Left ventricle myocardium superior (tissue), 1 donor: ENCODE data around the gene SLC1A4. TPM values are rescaled to one million over a fixed set of nuclear protein-coding genes. Genes with fewer than 3 reads are reported as not detected.
"Not testable (repeated sequence)": the region's sequence is repeated elsewhere in the genome, so short reads cannot be mapped to it uniquely, and the experiment has no call there.

ENCODE experiments used
- ATAC-seq: fragments of 200-7000 bp; cut with Tn5 transposase; one replicate; pipeline ENCODE4 v1.9.1; 2020; ENCODE audit warnings: mild to moderate bottlenecking, moderate library complexity
- DNase-seq: peaks from one replicate; pipeline ENCODE4 v3.0.0-alpha.2; 2020
- intact Hi-C: fragments of 100-400 bp; cut with micrococcal nuclease; formaldehyde crosslinking; loops from one replicate; pipeline ENCODE4 v1.11.0; 2022
- total RNA-seq: library from RNA; stranded (reverse); fragmentation: NEBNext Ultra II Directional; extraction: Animal tissue kit (Norgen Biotek cat#: 25700); gene quantifications from one replicate; pipeline ENCODE4 v1.2.1, GENCODE V29; 2021
- donor health status: DM: no; HTN: yes; CAD: no; lungs with severe emphysema.

The SLC1A4 gene
- total RNA-seq, 1 donor from 2014 or later, result 6.2 TPM

DNA sequence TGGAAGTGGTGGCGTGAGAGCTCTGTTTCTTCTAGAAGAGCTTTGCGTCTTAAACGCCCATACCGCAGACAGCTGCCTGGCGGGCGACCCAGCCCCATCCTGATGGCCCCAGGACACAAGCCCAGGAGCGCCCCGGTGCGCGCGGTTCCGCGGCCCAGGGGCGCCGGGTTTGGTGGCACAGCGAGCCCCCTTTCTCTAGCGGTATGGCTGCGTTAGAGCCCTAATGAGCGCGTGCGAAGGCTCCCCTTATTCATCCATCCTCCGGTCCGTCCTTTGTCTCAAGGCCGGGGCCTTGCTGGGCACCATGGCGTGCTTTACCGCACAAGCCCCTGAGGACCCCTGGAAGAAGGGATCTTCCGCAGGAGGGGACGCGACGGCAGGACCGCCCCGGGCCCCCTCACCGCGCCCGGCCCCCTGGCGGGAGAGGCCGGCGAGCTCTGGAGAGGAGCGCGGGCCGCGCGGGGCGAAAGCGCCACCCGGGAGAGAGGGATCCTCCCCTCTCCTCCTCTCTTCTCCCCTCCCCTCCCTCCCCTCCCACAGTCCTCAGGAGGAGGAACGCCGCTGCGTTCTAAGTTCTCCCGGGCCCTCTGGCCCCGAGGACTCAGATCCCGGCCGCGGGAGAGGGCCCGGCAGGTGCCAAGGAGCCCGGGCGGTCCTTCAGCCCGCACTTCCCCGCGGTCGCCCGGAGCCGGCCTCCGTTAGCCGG is 626 bp upstream of the SLC1A4 start:
- ATAC-seq (peak; percentile 81), DNase-seq (peak; percentile 69)
- intact Hi-C loops, result no loop called here

DNA sequence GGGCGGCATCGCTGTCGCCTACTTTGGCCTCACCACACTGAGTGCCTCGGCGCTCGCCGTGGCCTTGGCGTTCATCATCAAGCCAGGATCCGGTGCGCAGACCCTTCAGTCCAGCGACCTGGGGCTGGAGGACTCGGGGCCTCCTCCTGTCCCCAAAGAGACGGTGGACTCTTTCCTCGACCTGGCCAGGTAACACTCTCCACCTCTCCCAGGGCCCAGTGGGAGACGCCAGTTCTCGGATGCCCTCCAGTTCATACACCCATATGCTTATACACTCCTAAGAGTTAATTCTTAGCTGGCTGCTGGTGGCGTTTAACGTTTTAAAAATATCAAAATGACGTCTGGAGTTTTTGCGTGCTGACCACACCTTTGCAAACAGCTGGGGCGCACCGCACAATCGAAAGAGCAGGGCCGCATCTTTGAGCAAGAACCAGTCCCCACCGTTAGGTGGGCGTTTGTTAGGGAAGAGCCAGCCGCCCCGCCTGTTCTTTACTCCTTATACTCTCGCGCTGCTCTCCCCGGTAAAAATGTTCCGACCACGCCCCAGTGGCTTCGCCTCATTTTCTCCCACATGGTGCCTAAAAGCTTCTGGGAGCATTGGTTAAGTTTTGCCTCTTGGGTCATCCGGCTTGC is 899 bp downstream of the SLC1A4 start:
- intact Hi-C loops, result no loop called here
- DNase-seq (no peak), ATAC-seq (no peak)

DNA sequence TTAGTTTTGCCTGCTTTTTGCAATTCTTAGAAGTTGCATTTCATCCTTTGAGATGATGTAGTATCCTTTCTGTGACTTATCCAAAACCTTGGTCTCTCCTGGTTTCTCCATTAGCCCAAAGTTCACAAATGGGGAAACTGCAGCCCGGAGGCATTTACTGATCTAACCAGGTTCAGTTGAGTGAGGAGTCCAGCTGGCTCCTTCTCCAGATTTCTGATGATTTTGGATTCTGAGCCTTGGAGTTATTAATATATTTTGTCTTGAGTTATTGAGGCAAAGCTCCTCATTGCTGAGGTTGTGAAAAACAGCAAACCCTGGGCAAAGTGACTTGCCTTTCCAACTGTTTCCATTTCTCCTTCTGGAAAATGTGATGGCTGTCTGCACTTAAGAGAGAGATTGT is 1.7 kb downstream of the SLC1A4 start:
- intact Hi-C loops, result no loop called here
- DNase-seq (no peak), ATAC-seq (no peak)

DNA sequence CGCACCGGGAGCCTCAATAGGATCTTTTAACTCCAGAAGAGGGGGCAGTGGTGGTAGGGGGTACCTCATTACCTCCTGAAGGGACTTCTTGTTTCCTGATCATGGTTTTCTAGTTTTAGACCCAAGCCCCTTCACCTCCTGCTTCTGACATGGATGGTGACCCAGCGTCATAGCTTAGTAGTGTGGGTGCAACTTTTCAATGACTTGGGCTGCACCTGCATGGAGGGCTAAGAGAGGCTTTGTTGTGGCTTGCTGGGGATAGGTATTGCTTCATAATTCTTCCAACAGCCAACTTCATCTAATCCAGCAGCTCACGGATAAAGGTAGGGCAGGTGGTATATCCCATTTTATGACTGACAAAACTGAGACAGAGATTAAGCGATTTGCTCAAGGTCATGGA is 3.0 kb downstream of the SLC1A4 start:
- no peak for DNase-seq
- no peak for ATAC-seq
- intact Hi-C loops, result no loop called here

DNA sequence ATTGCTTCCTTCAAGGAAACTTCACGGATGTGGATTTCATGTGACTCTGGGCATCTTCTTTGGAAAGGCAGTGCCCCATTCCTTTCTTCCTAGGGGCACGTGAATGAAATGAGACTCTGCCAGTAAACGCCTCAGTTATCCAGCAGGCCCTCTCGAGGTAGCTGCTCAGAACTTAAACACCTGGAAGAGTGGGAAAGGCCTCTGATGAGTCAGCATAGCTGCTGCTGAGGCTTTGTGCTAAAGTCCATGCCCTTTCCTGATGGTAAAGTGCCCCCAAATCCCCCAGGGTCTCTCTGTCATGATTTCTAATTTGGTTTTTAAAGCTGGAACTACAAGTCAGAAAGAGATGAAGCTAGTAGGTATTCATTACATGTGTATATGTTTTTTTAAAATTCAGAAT is 3.8 kb downstream of the SLC1A4 start:
- intact Hi-C loops, result no loop called here
- no peak for DNase-seq
- no peak for ATAC-seq

DNA sequence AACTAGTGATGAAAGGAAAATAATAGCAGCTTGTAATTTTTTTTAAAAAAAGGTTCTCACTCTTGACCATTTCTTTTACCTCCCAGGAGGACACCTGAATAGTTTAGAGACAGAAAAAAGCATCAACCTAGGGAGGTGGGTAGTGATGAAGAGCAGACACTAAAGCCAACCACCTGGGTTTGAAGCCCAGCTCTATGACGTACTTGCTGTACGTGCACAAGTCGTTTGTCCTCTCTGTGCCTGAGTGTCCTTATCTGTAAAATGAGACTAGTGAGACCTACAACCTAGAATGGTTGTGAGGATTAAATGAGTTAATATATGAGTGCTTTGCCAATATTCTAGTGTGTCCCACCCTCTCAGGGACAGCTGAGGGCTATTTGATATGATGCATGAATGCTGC is 5.8 kb downstream of the SLC1A4 start:
- DNase-seq (no peak), ATAC-seq (peak; percentile 31)
- intact Hi-C loops, result no loop called here

DNA sequence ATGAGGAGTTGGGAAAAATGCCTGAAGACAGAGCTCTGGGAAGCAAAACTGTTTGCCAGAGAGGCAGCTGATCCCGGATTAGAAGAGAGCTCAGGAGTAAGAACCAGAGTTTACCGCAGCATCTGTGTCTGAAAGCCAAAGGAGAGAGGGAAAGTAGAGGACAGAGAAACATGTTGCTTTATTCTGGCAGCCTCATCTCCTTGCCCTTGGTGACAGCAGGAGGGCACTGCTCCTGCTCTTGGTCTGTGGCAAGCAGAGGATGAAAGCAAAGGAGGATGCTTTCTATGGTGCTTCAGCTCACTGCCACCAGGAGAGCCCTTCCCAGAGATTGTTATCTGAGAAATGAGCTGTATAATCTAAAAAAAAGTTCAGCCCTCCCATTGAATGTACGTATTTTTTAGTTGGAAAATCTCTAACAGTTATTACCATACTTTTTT is 7.7 kb downstream of the SLC1A4 start:
- intact Hi-C loops, result no loop called here
- no peak for DNase-seq
- no peak for ATAC-seq

DNA sequence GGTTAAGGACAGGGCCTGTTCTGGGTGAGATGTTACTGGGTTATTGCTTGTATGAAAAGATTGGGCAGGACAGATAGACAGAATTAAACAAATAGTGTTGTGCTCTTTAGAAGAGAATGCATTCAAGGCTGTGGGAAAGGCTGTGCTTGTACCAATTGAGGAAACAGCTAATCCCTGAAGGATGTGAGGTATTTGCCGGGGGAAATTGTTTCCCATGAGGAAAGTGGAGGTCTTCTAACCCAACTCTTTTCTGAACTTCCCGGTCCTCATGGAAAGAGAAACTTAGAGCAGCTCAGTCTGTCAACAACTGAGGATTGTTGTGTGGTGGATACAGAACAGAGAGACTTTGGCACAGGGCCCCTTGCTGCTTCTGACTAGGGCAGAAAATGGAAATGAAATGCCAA is 9.5 kb downstream of the SLC1A4 start:
- intact Hi-C loops, result no loop called here
- no peak for DNase-seq
- ATAC-seq, result peak; percentile 72

DNA sequence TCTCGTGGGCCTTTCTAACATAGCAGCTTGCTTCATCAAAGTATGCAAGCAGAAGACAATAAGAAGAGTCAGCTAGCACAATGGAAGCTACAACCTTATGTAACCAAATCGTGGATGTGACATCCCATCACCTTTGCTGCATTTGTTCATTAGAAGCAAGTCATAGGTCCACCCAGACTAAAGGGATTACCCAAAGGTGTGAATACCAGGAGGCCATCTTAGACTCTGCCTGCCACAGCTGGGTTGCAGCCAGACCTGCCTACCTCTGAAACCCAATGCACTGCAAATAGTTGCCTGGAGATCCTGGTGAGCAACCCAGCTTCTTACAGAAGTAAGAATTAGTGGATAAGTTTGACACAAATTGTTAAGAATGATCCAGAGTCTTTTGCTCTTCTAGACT is 10.6 kb downstream of the SLC1A4 start:
- ATAC-seq (no peak), DNase-seq (no peak)
- intact Hi-C loops, result no loop called here

DNA sequence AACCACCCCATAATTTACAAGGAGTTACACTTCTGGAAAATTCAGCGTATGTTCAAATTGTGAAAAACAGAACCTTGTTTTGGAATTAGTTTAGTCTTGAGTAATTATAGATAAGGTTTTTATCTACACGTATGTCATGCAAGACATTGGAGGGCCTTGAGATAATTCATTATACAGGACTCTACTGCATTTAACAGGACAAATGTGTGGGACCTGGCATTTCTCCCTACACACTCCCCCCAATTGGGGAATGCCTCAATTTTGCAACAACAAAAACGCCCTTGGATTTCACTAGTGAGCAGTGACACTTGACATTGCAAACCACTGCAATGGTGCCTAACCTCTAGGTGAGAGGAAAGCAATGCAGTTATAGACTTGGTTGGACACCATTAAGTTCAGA is 11.4 kb downstream of the SLC1A4 start:
- DNase-seq (no peak), ATAC-seq (no peak)
- intact Hi-C loops, result no loop called here

DNA sequence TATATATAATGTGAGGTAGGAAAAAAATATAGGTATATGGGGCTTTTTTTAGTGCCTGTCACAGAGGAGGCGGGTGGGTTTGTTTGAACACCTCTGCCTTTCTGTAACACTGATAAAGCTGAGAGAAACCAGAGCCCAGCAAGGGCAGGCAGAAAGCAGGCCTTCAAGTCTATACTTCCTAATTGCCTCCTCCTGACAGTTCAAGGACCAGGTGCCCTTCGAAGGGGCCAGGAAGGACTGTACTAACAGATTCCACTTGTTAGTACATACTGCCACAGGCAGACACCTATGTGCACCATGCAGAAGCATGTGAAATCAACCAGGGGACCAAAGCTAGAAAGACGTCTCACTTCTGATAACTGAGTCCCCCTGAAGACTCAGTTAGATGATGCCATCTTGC is 13.8 kb downstream of the SLC1A4 start:
- DNase-seq (no peak), ATAC-seq (peak; percentile 82)
- intact Hi-C loops, result no loop called here

DNA sequence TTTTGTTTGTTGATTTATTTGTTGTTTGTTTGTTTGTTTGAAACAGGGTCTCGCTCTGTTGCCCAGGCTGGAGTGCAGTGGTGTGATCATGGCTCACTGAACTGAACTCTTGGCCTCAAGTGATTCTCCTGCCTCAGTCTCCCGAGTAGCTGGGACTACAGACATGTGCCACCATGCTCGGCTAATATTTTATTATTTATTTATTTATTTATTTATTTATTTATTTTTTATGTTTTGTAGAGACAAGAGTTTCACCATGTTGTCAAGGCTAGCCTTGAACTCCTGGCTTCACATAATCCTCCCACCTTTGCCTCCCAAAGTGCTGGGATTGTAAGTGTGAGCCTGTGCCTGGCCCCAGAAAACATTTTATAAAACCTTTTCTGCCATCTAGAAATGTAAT is 15.0 kb downstream of the SLC1A4 start:
- ATAC-seq, intact Hi-C loops, DNase-seq: not testable (repeated sequence)

DNA sequence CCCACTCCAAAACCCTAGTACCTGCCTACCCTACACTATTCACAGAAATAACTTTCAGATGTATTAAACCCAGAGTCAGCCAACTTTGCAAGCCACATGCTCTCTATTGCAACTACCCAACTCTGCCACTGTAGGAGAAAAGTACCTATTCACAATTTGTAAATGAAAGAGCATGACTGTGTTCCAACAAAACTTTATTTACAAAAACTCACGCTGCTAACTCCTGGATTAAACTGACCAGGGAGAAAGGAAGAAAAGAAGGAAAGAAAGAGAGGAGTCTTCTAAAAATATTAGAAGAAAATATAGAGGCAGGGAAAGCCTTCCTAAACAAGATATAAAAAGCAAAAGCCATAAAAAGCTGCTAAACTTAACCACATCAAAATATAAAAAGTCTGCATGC is 24.6 kb downstream of the SLC1A4 start:
- DNase-seq, result no peak
- ATAC-seq, result no peak
- intact Hi-C loops, result no loop called here

DNA sequence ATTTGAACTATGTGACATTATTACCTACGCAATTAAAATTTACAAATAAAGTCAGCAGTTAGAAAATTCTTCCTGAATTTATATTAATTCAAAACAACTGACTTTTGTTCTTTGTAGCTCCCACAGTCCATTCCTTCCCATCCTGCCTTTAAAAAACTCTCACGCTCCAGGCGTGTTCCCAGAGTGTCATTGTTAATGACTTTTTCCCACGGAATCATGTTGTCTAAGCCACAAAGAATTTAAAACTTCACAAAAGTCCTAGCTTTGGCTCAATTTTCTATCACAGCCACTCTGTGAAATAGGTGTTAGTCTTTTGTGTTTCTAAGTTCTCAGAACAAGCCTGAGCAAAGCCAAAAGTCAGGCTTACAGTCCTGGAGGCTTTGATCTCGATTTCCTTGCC is 26.5 kb downstream of the SLC1A4 start:
- intact Hi-C loops, result no loop called here
- DNase-seq (no peak), ATAC-seq (no peak)

DNA sequence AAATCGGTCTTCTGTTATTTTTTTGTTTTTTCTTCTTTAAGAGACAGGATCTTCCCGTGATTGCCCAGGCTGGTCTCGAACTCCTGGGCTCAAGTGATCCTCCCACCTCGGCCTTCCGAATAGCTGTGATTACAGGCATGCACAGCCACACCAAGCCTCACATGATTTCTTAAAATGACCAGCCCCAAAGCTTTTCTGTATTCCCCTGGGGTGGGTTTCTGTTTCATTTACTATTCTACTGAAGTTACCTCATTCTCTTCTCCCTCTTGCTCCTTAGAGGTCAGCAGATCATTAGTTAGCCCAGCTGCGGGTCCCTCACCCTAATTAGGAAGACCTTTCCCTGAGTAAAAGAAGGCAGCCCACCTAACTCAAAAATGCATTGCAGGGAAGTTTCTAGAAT is 27.6 kb downstream of the SLC1A4 start:
- DNase-seq, result no peak
- ATAC-seq, result no peak
- intact Hi-C loops, result no loop called here

DNA sequence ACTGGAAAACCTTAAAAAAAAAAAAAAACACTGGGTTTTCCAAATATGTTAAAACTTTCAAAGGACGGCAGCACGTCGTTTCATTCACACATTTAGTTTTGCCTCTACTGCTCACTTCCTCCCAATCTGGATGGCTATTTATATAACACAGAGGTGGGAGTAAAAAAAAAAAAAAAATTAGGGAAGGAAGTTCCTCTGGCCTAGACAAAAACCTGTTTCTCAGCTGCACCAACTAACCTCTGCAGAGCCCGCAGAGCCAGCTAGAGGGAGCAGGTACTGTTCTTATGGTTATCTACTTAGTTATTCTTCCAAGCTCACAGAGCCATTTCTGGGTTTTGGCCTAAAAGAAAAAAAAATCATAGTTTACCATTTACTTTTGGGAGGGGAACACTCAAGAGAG is 28.1 kb downstream of the SLC1A4 start:
- DNase-seq, result no peak
- peak; percentile 46 for ATAC-seq
- intact Hi-C loops, result no loop called here

DNA sequence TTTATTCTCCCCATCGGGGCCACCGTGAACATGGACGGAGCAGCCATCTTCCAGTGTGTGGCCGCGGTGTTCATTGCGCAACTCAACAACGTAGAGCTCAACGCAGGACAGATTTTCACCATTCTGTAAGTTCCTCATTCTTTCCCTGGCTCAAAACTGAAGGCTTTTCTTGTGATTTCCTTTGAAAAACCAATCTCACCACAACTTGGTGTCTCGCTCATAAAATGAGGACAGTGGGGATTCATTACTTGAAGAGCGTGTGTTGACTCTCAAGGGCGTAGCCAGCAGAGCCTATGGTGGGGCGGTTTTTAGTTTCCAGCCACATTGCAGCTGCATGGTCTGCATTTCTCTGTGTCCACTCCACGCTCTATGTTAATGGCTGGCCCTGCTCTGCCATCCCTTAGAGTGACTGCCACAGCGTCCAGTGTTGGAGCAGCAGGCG is 29.0 kb downstream of the SLC1A4 start:
- ATAC-seq, result peak; percentile 54

DNA sequence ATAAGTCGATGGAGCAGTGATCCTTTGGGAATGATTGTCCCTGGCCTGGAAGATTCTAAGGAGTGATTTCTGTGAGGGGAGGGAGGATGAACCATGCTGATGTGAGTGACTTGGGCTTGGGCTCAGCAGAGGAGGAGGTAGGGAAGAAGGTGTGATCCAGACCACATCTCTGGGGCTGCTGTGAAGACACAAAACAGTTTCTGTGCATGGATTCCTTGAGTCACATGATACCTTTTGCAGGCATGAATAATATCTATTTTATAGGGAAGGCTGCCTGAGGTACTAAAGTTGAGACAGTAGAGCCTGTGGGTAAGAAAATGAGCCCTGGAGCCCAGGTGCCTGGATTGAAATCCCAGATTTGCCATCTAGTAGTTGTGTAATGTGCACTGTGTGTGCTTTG is 29.8 kb downstream of the SLC1A4 start:
- intact Hi-C loops, result no loop called here
- no peak for ATAC-seq
- no peak for DNase-seq

More for the DNA sequence above, 29.0 kb downstream of the SLC1A4 start:
- intact Hi-C loops, result no loop called here
- DNase-seq, result peak; percentile 52

DNA sequence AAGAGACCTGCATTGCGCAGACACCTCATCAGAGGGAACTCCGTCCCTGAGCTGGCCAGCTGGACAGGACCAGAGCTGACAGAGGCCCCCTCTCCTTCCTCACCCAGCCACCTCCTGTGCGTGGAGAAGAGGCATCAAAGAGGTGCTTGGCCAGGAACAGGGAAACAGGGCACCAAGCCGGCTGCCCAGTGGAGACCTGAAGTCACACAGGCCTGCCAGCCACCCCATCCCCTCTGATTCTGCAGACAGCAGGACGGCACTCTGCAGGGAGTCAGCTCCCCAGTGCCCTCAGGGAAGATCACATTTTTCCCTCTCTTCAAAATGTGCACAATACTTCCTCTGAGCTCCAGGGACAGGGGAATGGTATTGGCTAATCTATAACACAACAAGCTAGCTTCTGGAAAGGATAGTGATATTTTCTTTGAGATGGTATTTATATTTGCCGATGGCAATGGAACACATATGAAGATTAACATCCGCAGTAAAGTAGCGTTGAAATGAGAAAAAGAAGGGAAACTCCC is 30.5 kb downstream of the SLC1A4 start:
- intact Hi-C loops, result no loop called here
- no peak for ATAC-seq
- no peak for DNase-seq

DNA sequence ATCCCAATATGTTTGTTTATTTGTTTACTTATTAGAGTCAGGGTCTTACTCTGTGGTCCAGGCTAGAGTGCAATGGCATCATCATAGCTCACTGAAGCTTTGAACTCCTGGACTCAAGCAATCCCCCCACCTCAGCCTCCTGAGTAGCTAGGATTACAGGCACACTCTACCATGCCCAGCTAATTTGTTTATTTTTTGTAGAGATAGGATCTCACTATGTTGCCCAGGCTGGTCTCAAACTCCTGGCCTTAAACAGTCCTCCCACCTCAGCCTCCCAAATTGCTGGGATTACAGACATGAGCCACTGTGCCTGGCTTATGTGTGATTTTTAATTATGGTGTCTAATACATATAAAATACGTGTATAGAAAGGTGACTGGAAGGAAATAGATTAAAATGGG is 31.1 kb downstream of the SLC1A4 start:
- DNase-seq, ATAC-seq, intact Hi-C loops: not testable (repeated sequence)
